HG03097 (cell line): ENCODE data around the gene KCNIP2.
A peak's percentile ranks its signal among the peaks of the same experiment; 100 is the strongest.

Experiments used
- ATAC-seq: cut with Tn5 transposase; IDR thresholded peaks from one replicate; pipeline ENCODE4 v1.9.1; 2021; ENCODE audit not compliant: unreplicated experiment, low FRiP score

The KCNIP2 gene

GRCh38 chr10:101856626-101857025, 13.0 kb upstream of the KCNIP2 start:
- no peak for ATAC-seq

- no peak for ATAC-seq
These were observed 8.0 kb upstream of the KCNIP2 start for GRCh38 chr10:101851411-101852116.

- ATAC-seq, result no peak
These were observed 7.1 kb upstream of the KCNIP2 start for GRCh38 chr10:101850749-101851148.

GRCh38 chr10:101848894-101849351, 5.3 kb upstream of the KCNIP2 start:
- no peak for ATAC-seq

GRCh38 chr10:101848408-101848807, 4.8 kb upstream of the KCNIP2 start:
- ATAC-seq, result no peak

GRCh38 chr10:101845893-101846292, 2.3 kb upstream of the KCNIP2 start:
- ATAC-seq, result no peak

- no peak for ATAC-seq
These were observed 1.8 kb downstream of the KCNIP2 start for GRCh38 chr10:101841826-101842225.

- ATAC-seq, result peak; percentile 61
These were observed 2.7 kb downstream of the KCNIP2 start for GRCh38 chr10:101840741-101841453.

GRCh38 chr10:101840102-101840684, 3.4 kb downstream of the KCNIP2 start:
- no peak for ATAC-seq

GRCh38 chr10:101839416-101840063, 4.1 kb downstream of the KCNIP2 start:
- ATAC-seq, result no peak

GRCh38 chr10:101839002-101839401, 4.6 kb downstream of the KCNIP2 start:
- ATAC-seq, result no peak

GRCh38 chr10:101838416-101838970, 5.1 kb downstream of the KCNIP2 start:
- no peak for ATAC-seq

- ATAC-seq, result no peak
These were observed 5.9 kb downstream of the KCNIP2 start for GRCh38 chr10:101837748-101838147.

GRCh38 chr10:101835362-101835761, 8.2 kb downstream of the KCNIP2 start:
- no peak for ATAC-seq

GRCh38 chr10:101834341-101834740, 9.3 kb downstream of the KCNIP2 start:
- ATAC-seq, result no peak

- ATAC-seq, result no peak
These were observed 10.1 kb downstream of the KCNIP2 start for GRCh38 chr10:101833466-101833865.

GRCh38 chr10:101832325-101832771, 11.3 kb downstream of the KCNIP2 start:
- no peak for ATAC-seq

- ATAC-seq, result no peak
These were observed 12.3 kb downstream of the KCNIP2 start for GRCh38 chr10:101831169-101831811.

- peak; percentile 45 for ATAC-seq
These were observed 13.1 kb downstream of the KCNIP2 start for GRCh38 chr10:101830322-101831168.
